HCT116 (cell line): Measurements from ENCODE around the gene MMP10. TPM values are rescaled to one million over a fixed set of nuclear protein-coding genes. Genes with fewer than 3 reads are reported as not detected.

ENCODE experiments used
- ATAC-seq: fragments of 200-7000 bp; cut with Tn5 transposase; 2 replicates; pipeline ENCODE4 v1.9.1; 2020; ENCODE audit warnings: mild to moderate bottlenecking, moderate library complexity
- BruUV-seq: library from RNA; stranded (reverse); fragments of 400-500 nt; replicated peaks from 2 replicates; lab custom pipeline; 2021; lab: Mats Ljungman, UMichigan
- CTCF ChIA-PET: fragments of 300-600 bp; sonication (Branson Sonifier 250); formaldehyde crosslinking; loops from one replicate; lab custom pipeline; 2021; ENCODE audit warnings: antibody characterized with exemption; lab: Charles Lee
- POLR2A ChIA-PET: fragments of 300-600, 350-600 bp; sonication (Branson Sonifier 250); formaldehyde crosslinking; loops from one replicate; lab custom pipeline; 2021; ENCODE audit warnings: antibody characterized with exemption; lab: Charles Lee
- RAD21 ChIA-PET, 2 experiments: fragments of 300-600 bp; sonication (Branson Sonifier 250); formaldehyde crosslinking; loops; one replicate each; lab custom pipeline; 2023; ENCODE audit warnings: low total read pairs in 2 of 2; ENCODE audit not compliant: uncharacterized antibody in 2 of 2, unreplicated experiment in 2 of 2, low non-redundant PET in 1 of 2; lab: Charles Lee
- DNase-seq: peaks from one replicate; pipeline ENCODE4 v3.0.0-alpha.2; 2010; ENCODE audit warnings: low read depth, low spot score
- H2AFZ ChIP-seq: fragments of 200-600 bp; shearing (Covaris generic), sonication (generic); 2 replicates; pipeline ENCODE4 v1.6.1; 2017; ENCODE audit warnings: low read depth, mixed run types, mixed read lengths, antibody characterized with exemption, low read length; ENCODE audit not compliant: poor library complexity, severe bottlenecking
- H3K27ac ChIP-seq: 2 replicates; pipeline ENCODE4 v1.5.1; 2012; ENCODE audit warnings: low read depth, low read length
- H3K27me3 ChIP-seq: fragments of 200-600 bp; sonication (generic); 2 replicates; pipeline ENCODE4 v1.6.1; 2016; ENCODE audit warnings: mixed run types, low read length, mixed read lengths; ENCODE audit not compliant: insufficient read depth
- H3K36me3 ChIP-seq, 2 experiments: fragments of 200-500 bp in 1 of 2; fragments of 200-600 bp in 1 of 2; sonication (Bioruptor generic) in 1 of 2; sonication (generic) in 1 of 2; 2 replicates each; pipeline versions ENCODE4 v1.5.1 to v1.6.1; 2014 to 2016; ENCODE audit warnings: low read length in 2 of 2, inconsistent platforms in 1 of 2, mixed read lengths in 1 of 2, mixed run types in 1 of 2; ENCODE audit not compliant: insufficient read depth in 2 of 2, control insufficient read depth in 1 of 2
- H3K4me1 ChIP-seq, 2 experiments: fragments of 200-600 bp in 1 of 2; sonication (generic) in 1 of 2; 2 replicates each; pipeline versions ENCODE4 v1.5.1 to v1.6.1; 2012 to 2017; ENCODE audit warnings: low read length in 2 of 2, inconsistent platforms in 1 of 2, mild to moderate bottlenecking in 1 of 2, mixed read lengths in 1 of 2, mixed run types in 1 of 2, moderate library complexity in 1 of 2; ENCODE audit not compliant: insufficient read depth in 2 of 2, control insufficient read depth in 1 of 2
- H3K4me2 ChIP-seq: fragments of 200-600 bp; sonication (generic); 2 replicates; pipeline ENCODE4 v1.6.1; 2017; ENCODE audit warnings: mixed run types, low read length, mixed read lengths
- H3K4me3 ChIP-seq, 2 experiments: fragments of 200-600 bp in 1 of 2; sonication (generic) in 1 of 2; replicated peaks in 1 of 2; 2 replicates each; pipeline ENCODE4 v1.5.1; 2011 to 2016; ENCODE audit warnings: low read length in 2 of 2, control low read depth in 1 of 2, low read depth in 1 of 2, mild to moderate bottlenecking in 1 of 2, mixed read lengths in 1 of 2, mixed run types in 1 of 2
- H3K79me2 ChIP-seq: fragments of 200-600 bp; sonication (generic); 2 replicates; pipeline ENCODE4 v1.6.1; 2017; ENCODE audit warnings: mild to moderate bottlenecking, mixed run types, low read length, moderate library complexity, mixed read lengths; ENCODE audit not compliant: insufficient read depth
- H3K9ac ChIP-seq: fragments of 200-600 bp; sonication (generic); 2 replicates; pipeline ENCODE4 v1.6.1; 2016; ENCODE audit warnings: low read length, mixed read lengths
- H3K9me2 ChIP-seq: fragments of 200-600 bp; sonication (generic), shearing (Covaris generic); 2 replicates; pipeline ENCODE4 v1.6.1; 2017; ENCODE audit warnings: mixed run types, mild to moderate bottlenecking, moderate library complexity; ENCODE audit not compliant: insufficient read depth
- H3K9me3 ChIP-seq, 2 experiments: fragments of 200-500 bp in 1 of 2; fragments of 200-600 bp in 1 of 2; sonication (Bioruptor generic) in 1 of 2; sonication (generic) in 1 of 2; 2 replicates each; pipeline ENCODE4 v1.6.1; 2014 to 2017; ENCODE audit warnings: low read length in 2 of 2, mixed read lengths in 2 of 2, inconsistent platforms in 1 of 2, low read depth in 1 of 2, mild to moderate bottlenecking in 1 of 2, mixed run types in 1 of 2, moderate library complexity in 1 of 2; ENCODE audit not compliant: control insufficient read depth in 1 of 2, insufficient read depth in 1 of 2
- H4K20me1 ChIP-seq: fragments of 200-600 bp; sonication (generic), shearing (Covaris generic); 2 replicates; pipeline ENCODE4 v1.6.1; 2017; ENCODE audit warnings: mixed run types, mild to moderate bottlenecking, moderate library complexity; ENCODE audit not compliant: insufficient read depth
- CBX3 ChIP-seq: IDR thresholded peaks from 2 replicates; pipeline ENCODE4 v1.6.1; 2012; ENCODE audit warnings: low read depth
- CEBPB ChIP-seq: IDR thresholded peaks from 2 replicates; pipeline ENCODE4 v1.6.1; 2012; ENCODE audit warnings: low read depth
- CTCF ChIP-seq, 3 experiments: fragments of 200-600 bp in 1 of 3; sonication (generic) in 1 of 3; IDR thresholded peaks in 2 of 3; conservative IDR thresholded peaks in 1 of 3; 2 replicates each; pipeline ENCODE4 v1.5.1; 2012 to 2017; ENCODE audit warnings: low read depth in 2 of 3, low read length in 2 of 3, antibody characterized with exemption in 1 of 3, borderline replicate concordance in 1 of 3, control low read depth in 1 of 3, mild to moderate bottlenecking in 1 of 3, mixed read lengths in 1 of 3, mixed run types in 1 of 3, moderate library complexity in 1 of 3; ENCODE audit not compliant: insufficient read depth in 1 of 3
- EGR1 ChIP-seq: IDR thresholded peaks from 2 replicates; pipeline ENCODE4 v1.6.1; 2012; ENCODE audit warnings: low read depth
- ELF1 ChIP-seq: IDR thresholded peaks from 2 replicates; pipeline ENCODE4 v1.6.1; 2012; ENCODE audit warnings: low read depth, borderline replicate concordance
- EZH2 ChIP-seq: fragments of 200-600 bp; sonication (generic); IDR thresholded peaks from 2 replicates; pipeline ENCODE4 v1.6.1; 2017; ENCODE audit warnings: antibody characterized with exemption, mixed run types
- EZH2phosphoT487 ChIP-seq: fragments of 200-600 bp; IDR thresholded peaks from 2 replicates; pipeline ENCODE4 v1.6.1; 2018; ENCODE audit warnings: antibody characterized with exemption, borderline replicate concordance
- JUND ChIP-seq: IDR thresholded peaks from 2 replicates; pipeline ENCODE4 v1.6.1; 2012
- MAX ChIP-seq: IDR thresholded peaks from 2 replicates; pipeline ENCODE4 v1.6.1; 2012
- POLR2A ChIP-seq: IDR thresholded peaks from 2 replicates; pipeline ENCODE4 v1.7.0; 2011; ENCODE audit warnings: borderline replicate concordance; ENCODE audit not compliant: insufficient read depth, insufficient read length; ENCODE audit errors: extremely low read depth
- POLR2AphosphoS5 ChIP-seq: IDR thresholded peaks from 2 replicates; pipeline ENCODE4 v1.6.1; 2011; ENCODE audit warnings: mild to moderate bottlenecking, low read depth, low read length, moderate library complexity
- RAD21 ChIP-seq: IDR thresholded peaks from 2 replicates; pipeline ENCODE4 v1.6.1; 2012; ENCODE audit warnings: low read depth, mild to moderate bottlenecking
- REST ChIP-seq: IDR thresholded peaks from 2 replicates; pipeline ENCODE4 v1.6.1; 2012; ENCODE audit warnings: low read depth
- SIN3A ChIP-seq: IDR thresholded peaks from 2 replicates; pipeline ENCODE4 v1.6.1; 2012; ENCODE audit warnings: low read depth
- SP1 ChIP-seq: IDR thresholded peaks from 2 replicates; pipeline ENCODE4 v1.6.1; 2012; ENCODE audit warnings: low read depth
- SRF ChIP-seq: IDR thresholded peaks from 2 replicates; pipeline ENCODE4 v1.6.1; 2012; ENCODE audit warnings: low read depth
- TCF7L2 ChIP-seq: IDR thresholded peaks from 2 replicates; pipeline ENCODE4 v1.7.0; 2011; ENCODE audit warnings: borderline replicate concordance, inconsistent platforms; ENCODE audit not compliant: insufficient read depth, insufficient read length; ENCODE audit errors: extremely low read depth
- ZFX ChIP-seq: fragments of 450-650 bp; IDR thresholded peaks from 2 replicates; pipeline ENCODE4 v1.6.1; 2017
- ZNF274 ChIP-seq: fragments of 200-500 bp; sonication (Bioruptor generic); IDR thresholded peaks from 2 replicates; pipeline ENCODE4 v1.6.1; 2014; ENCODE audit warnings: mild to moderate bottlenecking, low read depth, low read length, inconsistent platforms
- intact Hi-C: fragments of 100-400 bp; cut with micrococcal nuclease; formaldehyde crosslinking; loops from 2 replicates; pipeline ENCODE4 v1.10.0; 2022
- total RNA-seq: library from RNA; stranded (reverse); gene quantifications from one replicate; pipeline ENCODE4 v1.2.1, GENCODE V29; 2021; ENCODE audit not compliant: unreplicated experiment

MMP10 gene
- total RNA-seq, 1 experiment from 2014 or later: not detected

- POLR2A ChIA-PET: no interaction called here
- Histone ChIP-seq H3K9me2 (no peaks in the 10 kb centered on the region), H3K79me2 (no peaks in the 10 kb centered on the region), H2AFZ (no peak overlapping the region), H3K4me2 (no peak overlapping the region), H3K4me3 (no peak overlapping the region), H3K27ac (no peak overlapping the region), H3K4me1 (peaks cover 0 to 6% of the 10 kb centered on the region in 2 experiments; a peak in 1 of 4 replicates), H4K20me1 (no peaks in the 10 kb centered on the region), H3K27me3 (no peaks in the 10 kb centered on the region), H3K9me3 (no peaks in the 10 kb centered on the region), H3K9ac (no peak overlapping the region), H3K36me3 (no peaks in the 10 kb centered on the region)
- BruUV-seq: no TSS peak
- intact Hi-C loops: no loop called here
- CTCF ChIA-PET: interaction anchor here (1.8 kb wide), 1 partner anchor 11 kb away, joined by 4 read pairs; no protein-coding TSS in a partner anchor
- no peak for ATAC-seq
- DNase-seq: no peak
- TF ChIP-seq CEBPB (no peak), ZNF274 (no peak), EGR1 (no peak), REST (no peak), CBX3 (no peak), ELF1 (no peak), MAX (no peak), RAD21 (no peak), SIN3A (no peak), CTCF (IDR thresholded peaks at IDR 0.05 in 2 of 3, conservative IDR thresholded peaks at IDR 0.05 in 1 of 3; ENCODE audit: borderline replicate concordance in 1 of 3, insufficient read depth in 1 of 3, low read depth in 2 of 3, low read length in 2 of 3) (no peak), TCF7L2 (no peak), POLR2AphosphoS5 (no peak), SRF (no peak), JUND (no peak), POLR2A (no peak), ZFX (no peak), SP1 (no peak), EZH2phosphoT487 (no peak), EZH2 (no peak)
- RAD21 ChIA-PET: no interaction called here
Observed at GRCh38 chr11:102783720-102784119, 3.3 kb upstream of the MMP10 start.
